Measurements from ENCODE around the gene HES3.

- TF ChIP-seq CTCF (IDR thresholded peaks at IDR 0.05) (no peak), ZFX (IDR thresholded peaks at IDR 0.05; ENCODE audit: borderline replicate concordance) (no peak)
Observed at GRCh38 chr1:6266641-6267040, 22.7 kb downstream of the HES3 start.
